Fibroblast of lung (primary cell): ENCODE data around the gene P3H3.

Source experiments
- CTCF ChIP-seq, 2 donors: IDR thresholded peaks in 1 of 2; conservative IDR thresholded peaks in 1 of 2; 1 replicate in 1 of 2; 2 replicates in 1 of 2; pipeline ENCODE4 v1.5.1; 2011 to 2012; ENCODE audit warnings: low read length in 2 of 2, control low read depth in 1 of 2, inconsistent platforms in 1 of 2, low read depth in 1 of 2, mild to moderate bottlenecking in 1 of 2
- EZH2 ChIP-seq: IDR thresholded peaks from 2 replicates; pipeline ENCODE4 v1.5.1; 2012; ENCODE audit warnings: low read length, control low read depth, mild to moderate bottlenecking; ENCODE audit errors: missing control alignments

DNA sequence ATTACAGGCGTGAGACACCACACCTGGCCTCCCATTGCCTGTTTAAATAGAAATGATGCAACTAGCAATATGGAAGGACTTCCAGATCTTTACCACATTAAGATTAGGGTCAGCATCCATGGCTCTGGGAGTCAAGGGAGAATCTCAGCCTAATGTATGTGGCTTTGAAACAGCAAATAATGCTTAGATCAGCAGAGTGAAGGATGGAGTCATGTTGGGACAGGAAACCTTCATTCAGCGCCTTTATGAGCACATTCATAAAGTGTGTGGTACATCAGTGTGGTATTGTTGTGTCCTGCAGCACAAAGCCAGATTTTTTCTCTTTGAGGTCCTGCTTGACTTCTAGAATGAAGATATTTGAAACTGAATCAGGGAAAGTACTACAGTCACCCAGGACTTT lies 60.2 kb downstream of the P3H3 start:
- TF ChIP-seq EZH2 (no peak), CTCF (conservative IDR thresholded peaks at IDR 0.05 in 1 of 2, IDR thresholded peaks at IDR 0.05 in 1 of 2; ENCODE audit: low read depth in 1 of 2, low read length in 2 of 2) (no peak)
